ENCODE data around the gene GPR17.

Gene GPR17

DNA sequence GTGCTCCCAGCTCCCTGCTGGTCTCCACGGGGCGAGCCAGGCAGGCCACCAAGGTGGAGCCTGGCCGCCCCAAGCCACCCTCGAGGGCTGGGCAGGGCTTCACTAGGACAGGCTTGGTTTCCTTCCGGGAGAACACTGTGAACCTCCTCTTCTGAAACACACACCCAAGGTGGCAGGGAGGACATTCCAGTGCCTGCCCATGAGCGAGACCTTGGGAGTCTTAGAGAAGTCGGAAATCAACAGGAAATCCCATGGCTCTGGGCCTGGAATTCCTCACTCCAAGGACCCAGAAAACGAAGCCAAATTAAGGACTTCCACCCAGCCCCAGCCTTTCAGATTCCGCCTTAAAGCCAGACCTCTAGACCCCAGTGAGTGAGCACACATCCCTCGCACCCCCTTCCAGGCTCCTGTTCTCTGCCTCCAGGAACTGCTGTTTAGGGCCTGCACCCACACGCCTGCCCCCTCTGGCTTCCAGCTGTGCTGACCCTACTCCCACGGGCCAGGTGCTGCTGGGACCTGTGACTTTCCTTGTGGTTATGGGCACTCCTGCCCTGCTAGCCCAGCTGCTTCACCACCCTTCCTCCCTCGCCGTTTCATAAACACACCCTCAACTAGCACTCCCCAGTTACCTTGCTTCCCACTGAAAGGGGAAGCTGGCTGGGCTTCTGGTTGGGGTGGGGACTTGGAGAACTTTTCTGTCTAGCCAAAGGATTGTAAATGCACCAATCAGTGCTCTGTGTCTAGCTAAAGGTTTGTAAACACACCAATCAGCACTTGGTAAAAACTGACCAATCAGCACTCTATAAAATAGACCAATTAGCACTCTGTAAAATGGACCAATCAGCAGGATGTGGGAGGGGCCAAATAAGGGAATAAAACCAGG lies 13.7 kb downstream of the GPR17 start:
- Histone ChIP-seq H3K4me3 (peak overlapping the region in 1 of 2 donors; percentile 21), H3K4me1 (peaks cover 0 to 99% (median 76%) of the 10 kb centered on the region in 4 donors), H3K27me3 (no peaks in the 10 kb centered on the region), H3K9me3 (no peaks in the 10 kb centered on the region), H3K36me3 (peaks cover 17 to 38% (median 27%) of the 10 kb centered on the region in 3 donors), H3K27ac (peak overlapping the region; percentile 76)
- intact Hi-C loops (cut with DNase I; ENCODE audit: low total_unique reads), result no loop called here
- peak; percentile 69 to 72 for DNase-seq
- TF ChIP-seq, protein P1, sequence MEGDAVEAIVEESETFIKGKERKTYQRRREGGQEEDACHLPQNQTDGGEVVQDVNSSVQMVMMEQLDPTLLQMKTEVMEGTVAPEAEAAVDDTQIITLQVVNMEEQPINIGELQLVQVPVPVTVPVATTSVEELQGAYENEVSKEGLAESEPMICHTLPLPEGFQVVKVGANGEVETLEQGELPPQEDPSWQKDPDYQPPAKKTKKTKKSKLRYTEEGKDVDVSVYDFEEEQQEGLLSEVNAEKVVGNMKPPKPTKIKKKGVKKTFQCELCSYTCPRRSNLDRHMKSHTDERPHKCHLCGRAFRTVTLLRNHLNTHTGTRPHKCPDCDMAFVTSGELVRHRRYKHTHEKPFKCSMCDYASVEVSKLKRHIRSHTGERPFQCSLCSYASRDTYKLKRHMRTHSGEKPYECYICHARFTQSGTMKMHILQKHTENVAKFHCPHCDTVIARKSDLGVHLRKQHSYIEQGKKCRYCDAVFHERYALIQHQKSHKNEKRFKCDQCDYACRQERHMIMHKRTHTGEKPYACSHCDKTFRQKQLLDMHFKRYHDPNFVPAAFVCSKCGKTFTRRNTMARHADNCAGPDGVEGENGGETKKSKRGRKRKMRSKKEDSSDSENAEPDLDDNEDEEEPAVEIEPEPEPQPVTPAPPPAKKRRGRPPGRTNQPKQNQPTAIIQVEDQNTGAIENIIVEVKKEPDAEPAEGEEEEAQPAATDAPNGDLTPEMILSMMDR (IDR thresholded peaks at IDR 0.05), result no peak

DNA sequence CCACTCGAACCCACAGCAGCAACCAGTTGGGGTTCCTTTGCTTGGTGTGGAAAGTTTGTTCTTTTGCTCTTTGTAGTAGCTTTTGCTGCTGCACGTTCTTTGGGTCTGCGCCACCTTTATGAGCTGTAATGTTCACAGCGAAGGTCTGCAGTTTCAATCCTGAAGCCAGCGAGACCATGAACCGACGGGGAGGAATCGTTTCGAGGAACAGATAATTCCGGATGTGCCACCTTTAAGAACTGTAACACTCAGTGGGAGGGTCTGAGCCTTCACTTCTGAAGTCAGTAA lies 14.3 kb downstream of the GPR17 start:
- Histone ChIP-seq H3K9me3 (no peaks in the 10 kb centered on the region), H3K36me3 (peaks cover 16 to 33% (median 21%) of the 10 kb centered on the region in 3 donors), H3K27me3 (no peaks in the 10 kb centered on the region), H3K4me3 (no peak overlapping the region), H3K4me1 (peaks cover 0 to 100% (median 81%) of the 10 kb centered on the region in 4 donors), H3K27ac (peak overlapping the region; percentile 76)
- intact Hi-C loops (cut with DNase I; ENCODE audit: low total_unique reads), result no loop called here
- no peak for DNase-seq
- TF ChIP-seq, protein P1 (IDR thresholded peaks at IDR 0.05), result no peak

DNA sequence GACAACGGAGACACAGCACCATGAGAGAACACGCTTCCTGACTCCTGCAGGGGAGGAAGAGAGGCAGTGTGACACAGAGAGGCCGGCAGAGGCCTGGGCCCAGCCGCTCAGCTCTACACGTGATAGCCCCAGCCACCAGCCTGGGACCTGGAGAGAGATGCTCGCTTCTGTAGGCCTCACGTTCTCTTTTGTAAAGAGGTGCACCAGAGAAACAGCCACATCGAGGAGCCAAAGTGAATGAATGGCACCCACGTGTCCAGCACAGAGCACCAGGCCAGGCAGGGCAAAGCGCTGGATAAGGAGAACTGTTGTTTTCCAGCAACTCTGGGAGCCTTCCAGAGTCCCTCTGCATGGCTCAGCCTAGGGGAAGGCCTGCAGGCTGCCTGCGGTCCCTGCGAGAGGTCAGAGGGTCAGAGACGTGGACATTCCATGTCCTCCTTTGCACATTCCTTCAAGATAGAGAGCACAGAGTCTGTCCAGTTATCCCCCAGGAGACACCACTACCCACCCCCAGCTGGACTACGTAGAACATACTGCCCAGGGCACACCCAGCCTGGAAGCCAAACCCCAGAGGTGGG lies 15.2 kb downstream of the GPR17 start:
- TF ChIP-seq, protein P1 (IDR thresholded peaks at IDR 0.05), result no peak
- Histone ChIP-seq H3K9me3 (no peaks in the 10 kb centered on the region), H3K4me3 (no peak overlapping the region), H3K36me3 (peaks cover 11 to 24% (median 12%) of the 10 kb centered on the region in 3 donors), H3K4me1 (peaks cover 0 to 100% (median 86%) of the 10 kb centered on the region in 4 donors), H3K27ac (peak overlapping the region; percentile 76), H3K27me3 (no peaks in the 10 kb centered on the region)
- intact Hi-C loops (cut with DNase I; ENCODE audit: low total_unique reads), result no loop called here
- DNase-seq, result peak; percentile 16 to 68

DNA sequence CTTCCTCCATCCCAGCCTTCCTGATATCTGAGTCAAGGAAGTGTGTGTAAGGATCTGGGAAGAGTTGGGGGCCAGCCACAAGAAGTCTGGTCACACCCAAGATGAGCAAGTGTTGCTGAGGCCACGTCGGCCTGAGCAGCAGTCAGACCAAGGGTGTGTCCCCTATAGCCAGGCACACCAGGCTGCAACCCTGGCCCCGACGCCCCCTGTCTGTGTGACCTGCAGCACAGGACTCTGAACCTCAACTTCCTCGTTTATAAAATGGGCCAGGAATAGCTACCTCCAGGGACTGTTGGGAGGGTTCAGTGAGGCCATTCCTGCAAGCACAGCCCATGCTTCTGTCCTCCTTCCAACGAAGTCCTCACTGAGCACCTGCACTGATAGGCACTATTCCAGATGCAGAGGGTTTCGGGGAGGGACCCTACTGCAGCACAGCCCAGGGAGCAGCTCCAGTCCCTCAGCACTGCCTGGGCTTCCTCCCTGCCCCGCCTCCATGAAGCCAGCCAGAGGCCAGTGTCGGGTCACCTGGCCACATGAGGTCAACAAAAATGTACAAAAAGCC lies 16.1 kb downstream of the GPR17 start:
- TF ChIP-seq, protein P1 (IDR thresholded peaks at IDR 0.05), result no peak
- Histone ChIP-seq H3K4me3 (no peak overlapping the region), H3K4me1 (peaks cover 0 to 99% (median 86%) of the 10 kb centered on the region in 4 donors), H3K36me3 (peaks cover 5 to 17% (median 7%) of the 10 kb centered on the region in 3 donors), H3K9me3 (no peaks in the 10 kb centered on the region), H3K27me3 (no peaks in the 10 kb centered on the region), H3K27ac (peak overlapping the region; percentile 76)
- intact Hi-C loops (cut with DNase I; ENCODE audit: low total_unique reads), result no loop called here
- DNase-seq, result peak; percentile 37 to 64

DNA sequence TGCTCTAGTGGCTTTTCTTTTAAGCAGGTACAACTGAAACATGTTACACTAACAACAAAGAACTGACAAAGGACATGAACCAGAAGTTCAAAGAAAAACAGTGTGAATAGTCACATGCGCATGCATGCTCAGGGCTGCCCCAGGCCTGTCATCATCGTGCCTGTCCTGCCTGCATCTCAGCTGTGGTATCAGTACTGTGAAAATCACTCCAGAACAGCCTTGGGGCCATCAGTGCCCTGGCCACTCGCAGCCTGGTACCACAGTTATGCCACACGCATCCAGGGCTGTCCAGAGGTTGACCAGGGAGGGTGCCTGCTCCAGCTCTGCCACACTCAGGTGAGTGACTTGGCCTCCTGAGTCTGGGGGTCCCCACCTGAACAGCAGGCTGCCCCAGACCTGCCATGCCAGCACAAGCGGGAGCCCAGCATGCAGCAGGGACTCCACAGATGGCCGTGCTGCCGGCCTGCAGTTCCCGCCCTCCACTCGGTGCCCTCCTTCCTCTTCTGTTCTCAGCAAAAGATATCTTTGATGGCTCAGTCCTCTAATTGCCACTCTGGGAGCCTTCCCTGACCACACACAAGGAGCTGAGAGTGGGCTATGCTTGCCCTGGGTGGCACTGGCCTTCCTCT lies 17.1 kb downstream of the GPR17 start:
- peaks cover 0 to 98% (median 80%) of the 10 kb centered on the region in 4 donors for H3K4me1 ChIP-seq
- peak overlapping the region; percentile 44 to 52 for H3K4me3 ChIP-seq
- H3K9me3 ChIP-seq, result no peaks in the 10 kb centered on the region
- DNase-seq, result peak; percentile 19 to 64
- TF ChIP-seq, protein P1 (IDR thresholded peaks at IDR 0.05), result no peak
- H3K27me3 ChIP-seq, result no peaks in the 10 kb centered on the region
- intact Hi-C loops (cut with DNase I; ENCODE audit: low total_unique reads), result no loop called here
- H3K27ac ChIP-seq, result peak overlapping the region; percentile 81 to 95
- peaks cover 0 to 8% (median 0%) of the 10 kb centered on the region in 3 donors for H3K36me3 ChIP-seq

Data from tibial artery (tissue), 4 donors.